Stimulated activated CD4-positive, alpha-beta T cell treated with anti-CD3 and anti-CD28 coated beads, Interleukin-12 subunit alpha, Interleukin-12 subunit beta, amount 100 ng/mL, for 4 hours (primary cell): ENCODE data around the gene LIX1L.
"Not testable (repeated sequence)": the region's sequence is repeated elsewhere in the genome, so short reads cannot be mapped to it uniquely, and the experiment has no call there.

ENCODE experiments used
- DNase-seq: peaks from one replicate; pipeline ENCODE4 v3.0.0-alpha.2; 2020

LIX1L gene

DNA sequence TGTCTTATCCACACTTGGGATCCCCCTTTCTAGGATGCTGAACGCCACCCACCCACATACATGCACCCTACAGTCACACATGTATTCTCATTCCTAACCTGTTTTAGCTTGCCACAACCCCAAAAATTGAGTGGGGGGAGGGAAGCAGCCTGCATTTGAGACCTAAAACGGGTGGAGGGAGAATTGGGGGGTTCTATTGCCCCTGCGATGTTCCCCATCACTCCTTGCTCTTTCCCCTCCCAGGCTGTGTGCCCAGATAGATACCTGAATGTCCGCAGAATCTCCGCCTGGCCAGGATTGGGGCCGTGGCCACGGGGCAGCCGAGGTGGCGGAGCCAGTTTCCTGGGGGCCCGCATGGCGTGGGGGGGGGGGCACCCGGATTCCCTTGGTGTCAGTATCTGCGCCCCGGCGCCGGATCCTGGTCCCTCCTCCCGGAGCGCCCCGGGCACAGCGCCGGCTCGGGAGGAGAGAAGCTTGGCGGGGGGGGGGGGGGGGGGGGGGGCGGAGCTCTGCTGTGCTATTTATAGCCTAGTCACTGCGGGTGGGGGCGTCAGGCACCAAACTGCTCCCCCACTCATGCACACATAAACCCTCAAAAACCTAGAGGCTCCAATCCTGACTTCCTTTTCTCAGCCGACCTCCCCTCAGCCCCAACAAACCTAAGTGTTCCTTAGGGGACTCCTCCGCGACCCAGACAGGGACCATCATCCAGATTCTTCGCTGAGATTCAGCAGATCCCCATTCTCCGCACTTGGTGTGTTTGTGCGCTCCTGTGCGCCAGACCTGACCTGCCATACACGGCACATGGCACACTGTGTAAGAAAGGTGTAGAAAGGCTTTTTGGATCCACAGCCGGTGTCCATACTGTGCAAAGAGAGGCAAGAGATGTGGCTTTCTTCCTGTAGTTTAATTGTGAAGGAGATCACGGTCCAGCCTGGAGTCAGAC lies 4.6 kb upstream of the LIX1L start:
- DNase-seq, result peak; percentile 35

DNA sequence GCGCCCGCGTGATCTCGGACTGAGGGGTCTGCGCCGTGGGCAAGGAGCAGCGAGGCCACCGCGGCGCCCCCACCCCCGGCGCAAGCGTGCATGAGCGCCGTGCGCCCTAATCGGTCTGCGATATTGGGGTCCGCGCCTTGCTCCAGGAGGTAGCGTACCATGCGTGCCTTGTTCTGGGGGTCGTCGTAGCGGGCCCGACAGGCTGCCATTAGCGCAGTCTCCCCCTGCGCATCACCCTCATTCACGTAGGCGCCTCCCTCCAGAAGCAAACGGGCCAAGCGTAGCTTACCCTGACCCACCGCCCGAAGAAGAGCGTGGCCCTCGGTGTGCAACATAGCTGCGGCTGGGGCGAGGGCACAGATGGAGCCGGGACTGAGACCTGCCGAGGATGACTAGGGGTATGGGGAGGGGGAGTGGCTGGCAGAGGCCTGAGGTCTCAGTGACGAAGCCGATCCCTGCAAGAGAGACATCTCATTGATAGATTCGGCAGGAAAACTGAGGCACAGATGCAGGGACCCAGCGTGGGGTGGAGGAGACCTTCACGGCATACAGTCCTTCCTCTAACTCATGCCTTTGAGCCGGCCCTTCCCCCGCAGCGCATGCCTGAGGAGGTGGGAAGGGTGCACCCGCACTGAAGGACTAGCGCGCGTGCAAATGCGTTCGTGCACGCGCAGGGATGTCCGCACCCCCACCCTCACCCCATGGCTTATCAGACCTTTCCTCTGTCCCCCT lies 3.8 kb upstream of the LIX1L start:
- peak; percentile 59 for DNase-seq

DNA sequence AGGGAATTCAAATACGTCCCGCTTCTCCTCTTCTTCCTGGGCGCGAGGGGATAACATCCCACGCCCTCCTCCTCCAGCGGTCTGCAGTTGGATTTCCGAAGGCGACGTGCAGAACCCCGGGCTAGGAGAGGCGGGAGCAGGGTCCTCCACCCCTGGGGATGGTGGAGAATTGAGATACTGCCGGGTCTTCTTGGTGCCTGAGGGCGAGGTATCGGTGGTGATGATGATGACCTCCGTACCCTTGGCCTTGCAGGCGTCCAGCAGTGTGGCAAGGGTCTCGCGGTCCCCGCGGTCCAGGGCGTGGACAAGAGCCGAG lies 3.2 kb upstream of the LIX1L start:
- DNase-seq, result no peak

DNA sequence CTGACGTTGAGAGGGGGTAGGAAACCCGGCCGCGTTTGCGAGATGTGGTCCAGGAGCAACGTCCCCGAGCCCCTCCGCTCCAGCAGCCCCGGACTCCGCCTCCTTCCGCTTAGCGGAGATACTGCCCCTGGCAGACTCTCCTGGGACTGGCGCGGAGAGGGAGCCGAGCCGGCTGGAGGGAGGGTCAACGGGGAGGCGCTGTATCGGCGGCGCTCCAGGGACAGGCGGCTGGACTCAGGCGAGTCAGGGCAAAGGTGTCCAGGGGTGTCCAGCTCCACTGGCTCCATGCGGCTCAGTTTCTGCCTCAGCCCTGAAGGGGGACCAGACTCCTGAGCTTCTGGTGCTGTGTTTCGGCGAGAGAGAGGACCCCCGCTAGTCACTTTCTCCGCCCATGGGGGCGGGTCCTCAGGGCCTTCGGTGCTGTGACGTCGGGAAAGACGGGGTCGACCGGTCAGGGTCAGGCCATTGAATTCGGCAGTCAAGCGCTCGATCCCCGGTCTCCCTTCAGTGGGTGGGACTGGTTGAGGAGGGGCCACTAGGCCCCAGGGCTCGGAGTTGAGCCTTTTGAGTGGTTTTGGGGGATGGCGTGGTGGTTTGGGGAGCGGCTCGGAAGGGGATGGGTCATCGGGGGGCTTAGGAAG lies 2.8 kb upstream of the LIX1L start:
- peak; percentile 45 for DNase-seq

DNA sequence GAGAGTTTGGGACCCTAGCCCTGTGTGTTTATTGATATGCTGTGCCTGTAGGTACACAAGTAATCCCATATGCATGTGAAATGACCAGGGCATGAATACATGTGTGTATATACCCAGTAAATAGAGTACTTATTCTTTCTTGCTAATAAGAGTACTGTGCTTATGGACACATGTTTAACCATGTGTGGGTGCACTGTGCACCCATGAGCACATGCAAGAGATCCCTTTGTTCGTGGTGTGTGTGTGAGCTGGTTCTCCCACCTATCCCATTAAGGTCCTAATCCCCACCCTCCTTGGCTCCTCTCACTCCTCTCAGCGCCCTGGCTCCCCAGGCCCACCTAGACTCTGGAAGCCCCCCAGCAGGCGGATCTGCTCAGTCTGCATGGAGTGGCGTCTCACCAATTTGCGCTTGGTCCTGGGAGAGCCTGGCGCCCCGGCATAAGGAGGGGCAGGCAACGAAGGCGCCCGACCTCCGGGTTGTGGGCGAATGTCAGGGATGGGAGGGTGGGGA lies 2.2 kb upstream of the LIX1L start:
- no peak for DNase-seq

DNA sequence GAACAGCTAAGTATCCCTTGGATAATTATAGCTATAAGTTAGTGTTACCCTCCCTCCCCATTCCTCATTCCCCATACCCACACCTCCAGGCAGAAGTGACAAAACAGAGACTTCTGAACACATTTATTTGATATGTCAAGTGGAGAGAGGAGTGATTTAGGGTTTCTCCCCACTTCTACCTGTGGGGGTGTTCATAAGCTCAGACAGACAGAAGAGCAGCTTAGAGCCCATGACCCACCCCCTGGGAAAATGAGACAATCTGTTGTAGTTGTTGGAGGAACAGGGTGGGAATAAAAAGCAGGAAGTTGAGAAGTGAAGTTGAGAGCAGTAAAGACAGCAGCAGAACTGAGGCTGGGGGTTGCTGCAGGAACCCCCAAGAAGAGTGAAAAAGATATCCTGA lies 1.5 kb upstream of the LIX1L start:
- DNase-seq, result no peak

DNA sequence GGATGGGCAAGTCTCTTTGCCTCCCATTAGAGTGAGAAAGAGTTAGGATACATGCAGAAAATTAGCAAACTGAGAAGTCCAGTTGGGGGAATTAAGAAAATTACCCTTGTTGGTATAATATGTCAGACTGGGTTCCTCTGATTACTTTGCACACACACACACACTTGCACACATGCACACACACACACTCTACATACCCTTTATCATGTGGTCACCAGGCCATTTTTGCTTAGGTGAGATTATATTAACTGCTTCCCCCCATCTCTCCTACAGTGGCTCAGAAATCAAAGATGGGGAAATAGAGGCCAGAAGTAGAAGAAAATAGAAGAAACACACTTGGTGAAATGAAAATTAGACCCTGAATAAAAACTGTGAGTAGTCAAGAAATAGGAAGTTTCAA lies 917 bp upstream of the LIX1L start:
- no peak for DNase-seq

DNA sequence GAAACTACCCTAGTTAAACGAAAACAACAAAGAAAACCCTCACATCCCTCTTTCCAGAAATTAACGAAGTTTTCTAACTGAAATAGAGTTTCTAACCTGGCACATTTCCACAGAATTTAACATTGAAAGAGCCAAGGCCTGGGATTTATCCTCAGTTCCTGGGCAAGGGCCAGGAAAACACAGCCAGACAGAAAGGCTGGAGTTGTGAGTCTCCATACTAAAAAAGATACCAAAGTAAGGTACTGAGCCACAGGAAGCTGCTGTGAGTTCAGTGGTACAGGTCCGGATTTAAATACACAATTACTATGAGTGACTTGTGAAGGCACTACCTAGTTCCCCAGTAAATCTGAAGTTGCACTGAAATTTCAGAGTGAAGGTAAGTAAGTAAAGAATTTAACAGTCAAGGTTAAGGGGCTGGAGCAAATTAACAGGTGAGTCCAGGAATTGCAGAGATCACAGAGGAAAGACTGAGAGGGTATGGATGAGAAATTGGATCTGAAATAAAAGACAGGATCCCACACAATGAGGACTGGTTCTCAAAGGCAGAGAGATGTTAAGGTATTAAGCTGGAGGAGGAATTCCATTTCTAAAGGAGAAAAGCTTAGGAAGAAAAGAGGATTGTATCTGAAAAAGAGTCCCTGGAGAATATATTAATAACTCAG lies 905 bp downstream of the LIX1L start:
- no peak for DNase-seq

DNA sequence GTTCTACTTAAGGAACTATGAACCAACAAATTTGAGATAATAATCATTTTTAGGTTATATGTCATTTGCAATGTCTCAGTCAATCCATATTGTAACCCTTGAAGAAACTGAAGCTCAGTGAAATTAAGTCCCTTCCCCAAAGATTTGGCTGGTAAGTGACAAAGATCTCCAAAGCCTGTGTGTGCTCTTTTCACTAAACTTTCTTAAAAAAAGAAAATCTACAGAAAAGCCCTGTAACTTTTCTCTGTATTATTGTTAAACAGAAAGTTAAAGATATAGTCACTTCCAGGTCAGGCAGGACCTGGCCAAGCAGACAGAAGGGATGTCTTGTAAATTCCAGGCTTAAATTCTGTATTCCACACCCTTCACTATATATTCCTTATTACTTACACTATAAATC lies 1.5 kb downstream of the LIX1L start:
- DNase-seq, result no peak

DNA sequence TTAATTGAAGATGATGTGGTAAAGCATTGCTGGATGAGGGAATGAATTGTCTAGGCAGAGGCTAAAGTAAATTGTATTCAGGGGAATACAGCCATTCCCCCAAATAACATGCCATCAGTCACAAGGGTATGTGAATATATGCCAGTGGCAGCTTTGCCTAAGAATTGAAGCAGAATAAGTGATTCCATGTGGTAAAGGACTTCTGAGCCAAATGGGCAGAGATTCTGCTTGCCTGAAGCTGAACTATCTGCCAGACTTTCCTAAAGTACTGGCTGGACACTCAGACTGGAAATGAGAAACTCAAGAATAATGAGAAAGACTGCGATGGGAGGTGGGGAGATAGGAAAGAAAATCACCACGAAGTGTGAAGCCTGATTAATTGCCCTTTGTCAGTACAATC lies 2.4 kb downstream of the LIX1L start:
- DNase-seq, result no peak

DNA sequence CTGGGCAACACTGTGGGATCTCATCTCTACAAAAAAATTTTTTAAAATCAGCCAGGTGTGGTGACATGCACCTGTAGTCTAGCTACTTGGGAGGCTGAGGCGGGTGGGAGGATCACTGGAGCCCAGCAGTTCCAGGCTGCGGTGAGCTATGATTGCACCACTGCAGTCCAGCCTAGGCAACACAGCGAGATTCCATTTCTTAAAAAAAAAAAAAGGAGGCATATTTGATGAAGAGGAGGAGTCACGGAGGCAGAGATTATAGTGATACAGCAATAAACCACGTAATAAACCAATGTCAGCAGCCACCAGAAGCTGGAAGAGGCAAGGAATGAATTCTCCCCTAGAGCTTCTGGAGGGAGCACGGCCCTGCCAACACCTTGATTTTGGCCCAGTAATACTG lies 4.0 kb downstream of the LIX1L start:
- DNase-seq, result no peak

DNA sequence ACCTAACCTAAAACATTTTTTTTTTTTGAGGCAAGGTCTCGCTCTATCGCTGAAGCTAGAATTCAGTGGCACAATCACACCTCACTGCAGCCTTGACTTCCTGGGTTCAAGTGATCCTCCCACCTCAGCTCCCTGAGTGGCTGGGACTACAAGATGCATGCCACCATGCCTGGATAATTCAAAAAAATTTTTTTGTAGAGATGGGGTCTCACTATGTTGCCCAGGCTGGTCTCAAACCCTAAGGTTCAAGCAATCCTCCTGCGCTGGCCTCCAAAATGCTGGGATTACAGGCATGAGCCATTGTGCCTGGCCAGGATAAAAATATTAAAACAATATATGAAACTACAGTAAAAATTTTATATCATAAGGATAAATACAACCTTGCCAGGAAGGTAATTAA lies 4.9 kb downstream of the LIX1L start:
- DNase-seq, result no peak

DNA sequence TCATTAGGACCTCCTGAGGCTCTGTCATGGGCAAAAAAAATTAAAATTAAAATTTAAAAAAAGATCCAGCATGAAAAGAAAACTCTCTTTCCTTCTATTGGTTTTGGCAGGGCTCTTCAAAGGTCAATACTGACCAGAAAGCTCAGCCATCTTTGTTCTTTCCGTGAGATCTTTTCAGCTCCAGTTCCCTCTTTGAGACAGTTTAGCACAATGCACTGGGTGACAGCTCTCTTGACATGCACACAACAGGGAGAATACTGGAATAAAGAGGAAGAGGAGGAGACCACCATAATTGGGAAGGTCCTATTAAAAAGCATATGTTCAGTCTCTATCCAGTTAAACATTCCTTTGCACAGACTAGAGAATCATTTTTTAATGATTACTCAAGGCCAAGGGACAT lies 6.3 kb downstream of the LIX1L start:
- no peak for DNase-seq

DNA sequence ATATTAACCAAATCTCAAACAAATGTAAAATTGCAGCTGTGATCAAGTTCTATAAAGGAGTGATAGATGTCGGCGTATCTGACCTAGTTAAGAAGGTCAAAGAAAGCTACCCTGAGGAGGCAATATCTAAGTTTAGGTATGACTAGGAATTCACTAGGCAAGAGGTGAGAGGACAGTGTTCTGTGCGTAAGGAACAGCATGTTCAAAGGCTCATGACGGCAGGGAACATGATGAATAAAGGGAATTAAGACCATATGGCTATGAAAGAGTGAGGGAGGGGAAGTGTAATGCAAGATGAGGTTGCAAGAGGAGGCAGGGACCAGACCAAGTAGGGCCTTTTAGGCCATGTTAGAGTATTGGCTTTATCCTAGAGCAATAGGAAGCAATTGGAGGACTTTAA lies 8.6 kb downstream of the LIX1L start:
- DNase-seq, result no peak

DNA sequence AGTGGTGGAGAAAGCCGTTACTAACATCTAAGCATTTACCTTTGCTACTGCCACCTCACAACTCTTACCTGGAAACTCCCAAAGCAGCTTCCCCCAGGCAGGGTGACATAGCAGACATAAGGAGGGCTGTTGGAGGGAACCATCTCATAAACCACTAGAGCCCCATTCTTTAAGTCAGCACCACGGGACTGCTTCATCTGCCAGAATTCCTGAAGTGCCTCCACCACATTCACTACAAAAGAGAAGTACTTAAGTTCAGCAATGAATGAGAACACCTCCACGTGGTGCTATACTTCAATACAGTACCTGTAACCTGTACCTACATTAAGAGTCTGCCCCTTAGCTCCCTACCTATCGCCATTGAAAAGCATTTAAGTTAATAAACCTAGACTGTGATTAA lies 10.3 kb downstream of the LIX1L start:
- no peak for DNase-seq

DNA sequence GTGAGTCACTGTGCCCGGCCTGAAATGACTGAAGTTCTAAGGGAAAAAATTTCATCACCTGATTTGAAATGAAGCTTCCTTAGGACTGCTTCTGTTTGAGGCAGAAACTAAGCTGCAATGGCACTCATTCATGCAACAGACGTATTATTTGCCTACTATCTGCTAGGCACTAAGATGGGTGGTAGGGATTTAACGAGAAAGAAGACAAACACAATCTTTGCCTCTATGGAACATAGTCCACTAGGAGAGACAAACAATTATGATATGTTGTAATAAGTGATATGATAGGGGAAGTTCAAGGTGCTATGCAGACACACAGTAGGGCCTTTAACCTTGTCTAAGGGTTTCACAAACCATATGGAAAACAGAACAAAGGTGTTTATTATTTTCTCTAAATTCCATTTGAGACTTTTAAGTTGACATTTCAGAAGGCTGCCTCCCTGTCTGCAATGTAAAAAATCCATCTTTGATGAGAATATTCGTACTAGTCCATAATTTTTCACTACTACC lies 11.3 kb downstream of the LIX1L start:
- DNase-seq, result no peak

DNA sequence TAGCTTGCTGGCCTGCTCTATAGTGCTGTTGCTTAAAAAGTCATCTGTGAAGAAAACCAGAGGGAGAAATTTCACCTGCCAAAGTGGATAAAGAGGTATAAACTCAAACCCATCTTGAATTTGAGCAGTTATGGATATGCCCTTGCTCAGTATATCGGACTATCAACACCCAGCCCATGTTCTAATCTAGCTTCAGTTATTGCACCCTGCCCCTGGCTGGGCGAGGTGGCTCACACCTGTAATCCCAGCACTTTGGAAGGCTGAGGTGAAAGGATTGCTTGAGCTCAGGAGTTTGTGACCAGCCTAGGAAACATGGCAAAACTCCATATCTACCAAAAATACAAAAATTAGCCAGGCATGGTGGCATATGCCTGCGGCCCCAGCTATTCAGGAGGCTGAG lies 13.3 kb downstream of the LIX1L start:
- DNase-seq, result no peak

DNA sequence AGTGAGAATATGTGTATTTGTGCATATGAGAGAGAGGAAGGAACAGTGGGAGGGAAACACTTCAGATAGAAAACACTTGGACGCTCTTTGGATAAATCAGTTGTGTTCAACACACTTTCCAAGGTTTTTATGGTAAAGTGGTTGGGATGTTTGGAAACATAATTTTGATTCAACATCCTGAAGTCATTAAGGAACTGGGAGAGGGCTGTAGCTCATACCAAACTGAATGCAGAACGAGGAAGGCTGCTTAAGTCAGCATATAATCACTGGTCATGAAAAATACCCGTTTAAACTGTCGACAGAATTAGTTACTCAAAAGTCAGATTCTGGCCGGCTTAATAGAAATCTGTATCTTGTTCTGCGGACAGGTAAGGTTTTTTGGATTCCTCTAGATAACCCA lies 14.9 kb downstream of the LIX1L start:
- no peak for DNase-seq

DNA sequence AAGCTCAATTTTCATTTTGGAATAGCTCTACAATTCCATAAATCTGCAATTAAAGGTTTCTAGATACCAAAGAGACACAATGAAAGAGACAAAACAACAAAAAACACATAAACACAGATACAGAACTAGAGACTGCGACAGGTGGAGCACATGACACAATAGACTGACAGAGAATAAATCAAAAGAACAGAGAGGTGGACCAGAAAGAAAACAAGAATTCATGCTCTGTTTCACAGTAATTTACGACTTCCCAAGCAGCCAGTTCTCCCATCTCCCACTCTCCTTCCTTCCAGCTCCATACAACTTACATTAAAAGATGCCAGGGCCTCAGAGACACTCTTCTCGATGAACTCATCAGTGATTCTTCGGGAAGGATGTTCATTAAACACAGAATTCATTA lies 15.4 kb downstream of the LIX1L start:
- no peak for DNase-seq

DNA sequence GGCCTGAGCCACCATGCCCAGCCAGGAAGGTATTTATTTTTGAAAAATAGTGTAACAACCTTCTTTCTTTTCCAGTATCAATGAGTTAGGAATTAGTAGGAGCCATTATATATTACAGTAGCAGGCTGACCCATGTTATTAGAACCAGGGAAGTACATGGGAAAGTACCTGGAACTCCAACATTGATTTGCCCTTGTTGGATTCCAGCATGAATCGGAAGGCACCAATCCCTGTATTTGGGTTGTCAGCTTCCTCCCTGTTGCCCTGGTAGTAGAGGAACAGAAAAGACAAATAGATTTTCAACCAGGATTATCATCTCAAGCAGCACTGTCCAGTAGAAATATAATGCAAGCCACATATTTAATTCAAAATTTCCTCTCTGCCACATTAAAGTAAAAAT lies 20.4 kb downstream of the LIX1L start:
- no peak for DNase-seq

DNA sequence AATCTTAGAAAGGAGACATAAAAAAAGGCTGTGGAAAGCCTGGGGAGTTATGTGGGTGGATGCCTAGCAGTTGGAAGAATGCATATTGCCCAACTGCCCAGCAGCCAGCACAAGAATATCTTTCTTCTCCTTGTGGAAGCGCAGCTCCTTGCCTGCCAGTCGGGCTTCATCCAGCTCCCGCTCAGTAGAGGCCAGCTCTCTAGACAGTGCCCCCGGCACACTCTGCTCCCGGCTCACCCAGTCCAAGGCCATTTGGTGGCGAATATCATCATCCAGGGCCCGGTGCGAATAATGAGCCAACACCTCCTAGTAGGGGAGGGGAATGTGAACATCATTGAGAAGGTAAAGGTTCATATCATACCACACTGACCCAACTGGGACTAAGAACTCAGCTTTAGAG lies 21.6 kb downstream of the LIX1L start:
- DNase-seq, result no peak

DNA sequence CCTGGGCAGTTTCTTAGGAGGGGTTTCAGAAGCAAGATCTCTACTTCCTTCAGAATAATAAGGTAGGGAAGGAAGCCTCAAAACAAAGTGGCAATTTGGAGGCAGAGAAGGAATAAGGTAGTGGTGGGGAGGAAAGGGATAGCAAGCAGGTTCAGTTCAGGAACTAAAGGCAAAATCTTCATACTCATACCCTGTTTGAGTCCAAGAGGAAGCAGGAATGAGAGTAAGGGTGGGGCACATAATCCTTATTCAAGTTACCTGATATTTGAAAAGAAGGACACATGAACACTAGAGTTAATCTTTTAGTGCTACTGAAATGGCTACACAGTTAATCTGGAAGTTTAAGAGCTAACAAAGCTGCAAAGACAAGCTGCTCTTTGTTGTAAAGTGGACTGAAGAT lies 22.1 kb downstream of the LIX1L start:
- DNase-seq, result no peak

DNA sequence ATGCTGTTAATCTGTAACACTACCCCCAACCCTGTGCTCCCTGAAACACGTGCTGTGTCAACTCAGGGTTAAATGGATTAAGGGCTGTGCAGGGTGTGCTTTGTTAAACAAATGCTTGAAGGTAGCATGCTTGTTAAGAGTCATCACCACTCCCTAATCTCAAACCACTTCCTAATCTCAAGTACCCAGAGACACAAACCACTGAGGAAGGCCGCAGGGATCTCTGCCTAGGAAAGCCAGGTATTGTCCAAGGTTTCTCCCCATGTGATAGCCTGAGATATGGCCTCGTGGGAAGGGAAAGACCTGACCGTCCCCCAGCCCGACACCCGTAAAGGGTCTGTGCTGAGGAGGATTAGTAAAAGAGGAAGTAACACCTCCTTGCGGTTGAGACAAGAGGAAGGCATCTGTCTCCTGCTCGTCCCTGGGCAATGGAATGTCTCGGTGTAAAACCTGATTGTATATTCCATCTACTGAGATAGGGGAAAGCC lies 25.3 kb downstream of the LIX1L start:
- not testable (repeated sequence) for DNase-seq
